ENCODE results near the gene STK33.

The STK33 gene

GRCh38 chr11:8373519-8374432 lies 220.3 kb downstream of the STK33 start:
- no peak for DNase-seq (ENCODE audit: low read depth)
- no peak for TF ChIP-seq CTCF (IDR thresholded peaks at IDR 0.05; ENCODE audit: insufficient read depth, low read depth, low read length, missing control alignments)
- H3K4me3 ChIP-seq (ENCODE audit: low read length), result no peak overlapping the region

- no peak for DNase-seq (ENCODE audit: low read depth)
- H3K4me3 ChIP-seq (ENCODE audit: low read length), result no peak overlapping the region
- TF ChIP-seq CTCF (IDR thresholded peaks at IDR 0.05; ENCODE audit: insufficient read depth, low read depth, low read length, missing control alignments), result no peak
Observed at GRCh38 chr11:8372641-8373381, 221.2 kb downstream of the STK33 start.

GRCh38 chr11:8371516-8371884 lies 222.5 kb downstream of the STK33 start:
- no peak for TF ChIP-seq CTCF (IDR thresholded peaks at IDR 0.05; ENCODE audit: insufficient read depth, low read depth, low read length, missing control alignments)
- DNase-seq (ENCODE audit: low read depth), result no peak
- H3K4me3 ChIP-seq (ENCODE audit: low read length), result no peak overlapping the region

- no peak for TF ChIP-seq CTCF (IDR thresholded peaks at IDR 0.05; ENCODE audit: insufficient read depth, low read depth, low read length, missing control alignments)
- H3K4me3 ChIP-seq (ENCODE audit: low read length), result no peak overlapping the region
- no peak for DNase-seq (ENCODE audit: low read depth)
Observed at GRCh38 chr11:8370812-8371515, 223.1 kb downstream of the STK33 start.

- no peak overlapping the region for H3K4me3 ChIP-seq (ENCODE audit: low read length)
- DNase-seq (ENCODE audit: low read depth), result no peak
- no peak for TF ChIP-seq CTCF (IDR thresholded peaks at IDR 0.05; ENCODE audit: insufficient read depth, low read depth, low read length, missing control alignments)
Observed at GRCh38 chr11:8369592-8370205, 224.3 kb downstream of the STK33 start.

- DNase-seq (ENCODE audit: low read depth), result no peak
- no peak for TF ChIP-seq CTCF (IDR thresholded peaks at IDR 0.05; ENCODE audit: insufficient read depth, low read depth, low read length, missing control alignments)
- H3K4me3 ChIP-seq (ENCODE audit: low read length), result no peak overlapping the region
Observed at GRCh38 chr11:8368772-8369171, 225.3 kb downstream of the STK33 start.

Measured in epithelial cell of esophagus (primary cell).